HepG2 (cell line): ENCODE data around the gene RETN.

ENCODE experiments used
- ASH2L ChIP-seq: fragments of 300-600, 200-600 bp; sonication (generic); IDR thresholded peaks from 2 replicates; pipeline ENCODE4 v1.7.0; 2017; ENCODE audit warnings: low read depth, mild to moderate bottlenecking, moderate library complexity, mixed read lengths, low read length; ENCODE audit not compliant: insufficient read length
- HCFC1 ChIP-seq: fragments of 150-350 bp; IDR thresholded peaks from 2 replicates; pipeline ENCODE4 v1.6.1; 2014; ENCODE audit warnings: low read depth, low read length
- ZBTB43 ChIP-seq: sonication (generic); formaldehyde crosslinking; conservative IDR thresholded peaks from 2 replicates; pipeline ENCODE4 v1.4.0; 2020; ENCODE audit warnings: missing genetic modification reagents
- ZNF263 ChIP-seq: sonication (generic); formaldehyde crosslinking; IDR thresholded peaks from 2 replicates; pipeline ENCODE4 v1.4.0; 2020; ENCODE audit warnings: missing genetic modification reagents

- TF ChIP-seq ZBTB43 (CRISPR knock-in tag), result no peak
- no peak for TF ChIP-seq ASH2L
- no peak for TF ChIP-seq ZNF263
- no peak for TF ChIP-seq HCFC1
These were observed 7.5 kb downstream of the RETN start for GRCh38 chr19:7676376-7676775.
